OCI-LY7 (cell line): ENCODE results near the gene NBL1. TPM values are rescaled to one million over a fixed set of nuclear protein-coding genes. Genes with fewer than 3 reads are reported as not detected.

Experiments used
- BruUV-seq: library from RNA; stranded (reverse); fragments of 400-500 nt; replicated peaks from 2 replicates; lab custom pipeline; 2021; lab: Mats Ljungman, UMichigan
- CTCF ChIA-PET: fragments of 300-600 bp; sonication (Branson Sonifier 250); formaldehyde crosslinking; loops from one replicate; lab custom pipeline; 2022; ENCODE audit warnings: antibody characterized with exemption; ENCODE audit not compliant: unreplicated experiment; lab: Charles Lee
- POLR2A ChIA-PET: fragments of 300-600 bp; sonication (Branson Sonifier 250); formaldehyde crosslinking; loops from one replicate; lab custom pipeline; 2022; ENCODE audit warnings: antibody characterized with exemption; lab: Charles Lee
- DNase-seq: peaks from one replicate; pipeline ENCODE4 v3.0.0-alpha.2; 2015; ENCODE audit warnings: low spot score
- H2AFZ ChIP-seq: fragments of 200-600 bp; sonication (generic), shearing (Covaris generic); 2 replicates; pipeline ENCODE4 v1.6.1; 2014; ENCODE audit warnings: mild to moderate bottlenecking, antibody characterized with exemption, low read length, moderate library complexity
- H3K27ac ChIP-seq: fragments of 200-600 bp; sonication (generic); 2 replicates; pipeline ENCODE4 v1.5.1; 2014; ENCODE audit warnings: mixed run types, low read depth, mild to moderate bottlenecking, moderate library complexity, low read length, inconsistent platforms; ENCODE audit not compliant: poor library complexity, severe bottlenecking
- H3K36me3 ChIP-seq: fragments of 200-600 bp; sonication (generic); 2 replicates; pipeline ENCODE4 v1.6.1; 2014; ENCODE audit warnings: mild to moderate bottlenecking, antibody characterized with exemption, low read length, moderate library complexity, mixed read lengths; ENCODE audit not compliant: insufficient read depth
- H3K4me1 ChIP-seq: fragments of 200-600 bp; sonication (generic); 2 replicates; pipeline ENCODE4 v1.5.1; 2014; ENCODE audit warnings: mild to moderate bottlenecking, low read length; ENCODE audit not compliant: insufficient read depth, poor library complexity, severe bottlenecking
- H3K4me2 ChIP-seq: fragments of 200-600 bp; sonication (generic); 2 replicates; pipeline ENCODE4 v1.6.1; 2014; ENCODE audit warnings: mild to moderate bottlenecking, low read length
- H3K4me3 ChIP-seq: fragments of 200-600 bp; sonication (generic); 2 replicates; pipeline ENCODE4 v1.5.1; 2014; ENCODE audit warnings: mild to moderate bottlenecking, low read depth, low read length; ENCODE audit not compliant: poor library complexity, severe bottlenecking
- H3K79me2 ChIP-seq: fragments of 200-600 bp; sonication (generic); 2 replicates; pipeline ENCODE4 v1.6.1; 2016; ENCODE audit warnings: low read depth, mild to moderate bottlenecking, low read length, moderate library complexity, mixed read lengths; ENCODE audit not compliant: insufficient read depth
- H3K9me2 ChIP-seq: fragments of 200-600 bp; sonication (generic); 2 replicates; pipeline ENCODE4 v1.6.1; 2016; ENCODE audit warnings: mild to moderate bottlenecking, low read length, mixed read lengths; ENCODE audit not compliant: insufficient read depth
- H3K9me3 ChIP-seq: fragments of 200-600 bp; sonication (generic); 2 replicates; pipeline ENCODE4 v1.6.1; 2014; ENCODE audit warnings: mild to moderate bottlenecking, mixed run types, low read length, mixed read lengths
- H4K20me1 ChIP-seq: fragments of 200-600 bp; sonication (generic); 2 replicates; pipeline ENCODE4 v1.6.1; 2014; ENCODE audit warnings: mild to moderate bottlenecking, antibody characterized with exemption, low read length, moderate library complexity, mixed read lengths; ENCODE audit not compliant: insufficient read depth
- EZH2phosphoT487 ChIP-seq: fragments of 200-600 bp; sonication (generic); IDR thresholded peaks from 2 replicates; pipeline ENCODE4 v1.6.1; 2018; ENCODE audit warnings: low read depth, borderline replicate concordance, mild to moderate bottlenecking, mixed run types, antibody characterized with exemption, low read length, moderate library complexity, mixed read lengths
- intact Hi-C: fragments of 100-400 bp; cut with micrococcal nuclease; formaldehyde crosslinking; loops from one replicate; pipeline ENCODE4 v1.10.0; 2022; ENCODE audit not compliant: unreplicated experiment
- total RNA-seq, 2 experiments: library from RNA; depleted of rRNA in 1 of 2; stranded (reverse); fragments of >200 nt in 1 of 2; shearing (Covaris generic) in 1 of 2; gene quantifications; 2 replicates each; pipeline ENCODE4 v1.2.3, GENCODE V29; 2014 to 2022
- TF ChIP-seq, protein P1 (sequence below): fragments of 200-600 bp; sonication (generic); conservative IDR thresholded peaks from 2 replicates; pipeline ENCODE4 v1.5.1; 2014; ENCODE audit warnings: mild to moderate bottlenecking, antibody characterized with exemption, low read length, moderate library complexity, mixed read lengths

The NBL1 gene
- total RNA-seq, 2 experiments from 2014 or later, result not detected

- Histone ChIP-seq H3K9me3 (no peaks in the 10 kb centered on the region), H2AFZ (no peak overlapping the region), H3K36me3 (no peaks in the 10 kb centered on the region), H3K4me2 (no peak overlapping the region), H3K9me2 (no peaks in the 10 kb centered on the region), H3K79me2 (no peaks in the 10 kb centered on the region), H3K27ac (no peak overlapping the region), H3K4me1 (no peaks in the 10 kb centered on the region), H3K4me3 (no peak overlapping the region), H4K20me1 (no peaks in the 10 kb centered on the region)
- no TSS peak for BruUV-seq
- ChIA-PET POLR2A (interaction anchor here (0.6 to 0.9 kb wide), 3 partner anchors 8 to 336 kb away, joined by 3 to 6 read pairs (median 5); no protein-coding TSS in a partner anchor), CTCF (interaction anchor here (0.5 to 1.0 kb wide), 3 partner anchors 46 to 288 kb away, joined by 3 to 4 read pairs (median 3); no protein-coding TSS in a partner anchor)
- no peak for DNase-seq
- intact Hi-C loops, result no loop called here
- no peak for TF ChIP-seq EZH2phosphoT487
These were observed 18.2 kb downstream of the NBL1 start for GRCh38 chr1:19662313-19662712.

DNA sequence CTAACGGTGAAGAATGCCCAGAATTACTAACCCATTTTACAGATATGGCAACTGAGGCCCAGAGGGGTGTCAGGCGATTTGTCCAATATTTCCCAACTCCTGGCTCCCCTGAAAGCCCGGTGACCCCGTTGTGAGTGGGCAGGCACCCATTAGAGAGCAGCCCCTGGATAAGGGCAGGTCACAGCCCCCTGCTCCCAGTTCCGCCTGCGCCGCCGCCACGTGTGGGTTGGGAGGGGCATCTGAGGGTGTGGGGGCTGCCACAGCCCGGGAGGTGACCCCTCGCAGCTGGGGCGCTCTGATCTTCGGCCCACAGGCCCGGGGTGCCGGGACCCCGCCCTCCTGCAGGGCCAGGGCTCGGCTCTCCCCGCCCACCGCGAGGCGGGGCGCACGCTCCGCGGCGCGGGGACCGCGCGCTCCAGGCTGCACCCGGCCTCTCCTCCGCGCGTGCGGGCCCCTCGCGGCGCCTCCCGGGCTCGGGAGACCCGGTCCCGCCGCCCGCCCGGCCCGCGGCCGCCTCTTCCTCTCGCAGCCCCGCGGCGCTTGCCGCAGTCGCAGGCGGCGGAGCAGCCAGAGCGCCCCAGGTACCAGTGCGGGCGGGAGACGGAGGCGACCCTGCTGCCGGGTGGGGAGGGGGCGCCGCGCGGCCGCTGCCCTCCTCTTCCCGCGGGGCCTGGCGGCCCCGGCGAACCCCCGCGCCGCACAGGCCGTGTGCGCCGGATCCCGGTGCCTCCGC is 20.5 kb downstream of the NBL1 start, which contains the start of gene HTR6:
Gene HTR6 (plus strand): TSS at position 423 of the 733 bp plus-strand sequence. CDS start 879 bp downstream, outside the sequence.
- no peaks in the 10 kb centered on the region for H3K36me3 ChIP-seq
- no peak for DNase-seq
- TF ChIP-seq EZH2phosphoT487, result no peak
- TF ChIP-seq, protein P1, sequence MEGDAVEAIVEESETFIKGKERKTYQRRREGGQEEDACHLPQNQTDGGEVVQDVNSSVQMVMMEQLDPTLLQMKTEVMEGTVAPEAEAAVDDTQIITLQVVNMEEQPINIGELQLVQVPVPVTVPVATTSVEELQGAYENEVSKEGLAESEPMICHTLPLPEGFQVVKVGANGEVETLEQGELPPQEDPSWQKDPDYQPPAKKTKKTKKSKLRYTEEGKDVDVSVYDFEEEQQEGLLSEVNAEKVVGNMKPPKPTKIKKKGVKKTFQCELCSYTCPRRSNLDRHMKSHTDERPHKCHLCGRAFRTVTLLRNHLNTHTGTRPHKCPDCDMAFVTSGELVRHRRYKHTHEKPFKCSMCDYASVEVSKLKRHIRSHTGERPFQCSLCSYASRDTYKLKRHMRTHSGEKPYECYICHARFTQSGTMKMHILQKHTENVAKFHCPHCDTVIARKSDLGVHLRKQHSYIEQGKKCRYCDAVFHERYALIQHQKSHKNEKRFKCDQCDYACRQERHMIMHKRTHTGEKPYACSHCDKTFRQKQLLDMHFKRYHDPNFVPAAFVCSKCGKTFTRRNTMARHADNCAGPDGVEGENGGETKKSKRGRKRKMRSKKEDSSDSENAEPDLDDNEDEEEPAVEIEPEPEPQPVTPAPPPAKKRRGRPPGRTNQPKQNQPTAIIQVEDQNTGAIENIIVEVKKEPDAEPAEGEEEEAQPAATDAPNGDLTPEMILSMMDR, result no peak
- no peaks in the 10 kb centered on the region for H3K9me2 ChIP-seq
- H3K9me3 ChIP-seq, result no peaks in the 10 kb centered on the region
- H3K79me2 ChIP-seq, result no peaks in the 10 kb centered on the region
- H3K27ac ChIP-seq, result no peak within 1 kb of the TSS
- H3K4me1 ChIP-seq, result no peaks in the 10 kb centered on the region
- H2AFZ ChIP-seq, result no peak within 1 kb of the TSS
- CTCF ChIA-PET, result no interaction called here
- intact Hi-C loops, result no loop called here
- no TSS peak for BruUV-seq
- POLR2A ChIA-PET, result no interaction called here
- no peaks in the 10 kb centered on the region for H4K20me1 ChIP-seq
- no peak within 1 kb of the TSS for H3K4me2 ChIP-seq
- no peak within 1 kb of the TSS for H3K4me3 ChIP-seq

GRCh38 chr1:19665186-19665495 is 21.0 kb downstream of the NBL1 start:
- no peak overlapping the region for H3K27ac ChIP-seq
- H3K4me3 ChIP-seq, result no peak overlapping the region
- no peak overlapping the region for H2AFZ ChIP-seq
- H3K9me3 ChIP-seq, result no peaks in the 10 kb centered on the region
- no peaks in the 10 kb centered on the region for H3K4me1 ChIP-seq
- TF ChIP-seq EZH2phosphoT487, result no peak
- TF ChIP-seq, protein P1, result no peak
- H3K9me2 ChIP-seq, result no peaks in the 10 kb centered on the region
- intact Hi-C loops, result no loop called here
- H4K20me1 ChIP-seq, result no peaks in the 10 kb centered on the region
- no peak overlapping the region for H3K4me2 ChIP-seq
- BruUV-seq, result no TSS peak
- no peaks in the 10 kb centered on the region for H3K36me3 ChIP-seq
- ChIA-PET POLR2A (no interaction called here), CTCF (no interaction called here)
- no peaks in the 10 kb centered on the region for H3K79me2 ChIP-seq
- no peak for DNase-seq
